ENCODE data around the gene FOLR2. TPM values are rescaled to one million over a fixed set of nuclear protein-coding genes. Genes with fewer than 3 reads are reported as not detected.
"Not testable (repeated sequence)": the region's sequence is repeated elsewhere in the genome, so short reads cannot be mapped to it uniquely, and the experiment has no call there.

The FOLR2 gene
- 10 to 100 TPM in 2 of 3 donors, 1 to 10 TPM in 1; 8.1 to 15.2 (median 10.7) TPM for polyA plus RNA-seq (ENCODE audit: insufficient read length in 3 of 3)
- long read RNA-seq, donor 1, transcript FOLR2-201 (5 exons, 1,138 nt): major isoform, 8 of 9 reads
- long read RNA-seq, donor 1, partial matches to known transcripts: 0 of 9 reads
- long read RNA-seq, donor 1, other reads (novel, unspliced or antisense): 0 of 9 reads
- long read RNA-seq, donor 2, transcript FOLR2-201 (5 exons, 1,138 nt): major isoform, 5 of 5 reads
- long read RNA-seq, donor 2, partial matches to known transcripts: 0 of 5 reads
- long read RNA-seq, donor 2, other reads (novel, unspliced or antisense): 0 of 5 reads
- long read RNA-seq, donor 3, transcript FOLR2-201 (5 exons, 1,138 nt): major isoform, 11 of 14 reads
- long read RNA-seq, donor 3, partial matches to known transcripts: 0 of 14 reads
- long read RNA-seq, donor 3, other reads (novel, unspliced or antisense): 0 of 14 reads
- long read RNA-seq, donor 4, partial matches to known transcripts: 0 of 2 reads
- long read RNA-seq, donor 4, other reads (novel, unspliced or antisense): 0 of 2 reads
- long read RNA-seq, donor 5: 0 reads
- long read RNA-seq, donor 6, partial matches to known transcripts: 0 of 3 reads
- long read RNA-seq, donor 6, other reads (novel, unspliced or antisense): 0 of 3 reads
- long read RNA-seq, donor 7, transcript FOLR2-201 (5 exons, 1,138 nt): major isoform, 5 of 10 reads
- long read RNA-seq, donor 7, partial matches to known transcripts: 0 of 10 reads
- long read RNA-seq, donor 7, other reads (novel, unspliced or antisense): 0 of 10 reads
- long read RNA-seq, donor 8, transcript FOLR2-201 (5 exons, 1,138 nt): major isoform, 7 of 8 reads
- long read RNA-seq, donor 8, partial matches to known transcripts: 0 of 8 reads
- long read RNA-seq, donor 8, other reads (novel, unspliced or antisense): 0 of 8 reads
- long read RNA-seq, donor 9, partial matches to known transcripts: 0 of 4 reads
- long read RNA-seq, donor 9, other reads (novel, unspliced or antisense): 0 of 4 reads
- long read RNA-seq, donor 10, partial matches to known transcripts: 0 of 5 reads
- long read RNA-seq, donor 10, other reads (novel, unspliced or antisense): 0 of 5 reads
- long read RNA-seq, donor 11, transcript FOLR2-201 (5 exons, 1,138 nt): major isoform, 5 of 6 reads
- long read RNA-seq, donor 11, partial matches to known transcripts: 0 of 6 reads
- long read RNA-seq, donor 11, other reads (novel, unspliced or antisense): 0 of 6 reads
- long read RNA-seq, donor 12, partial matches to known transcripts: 0 of 3 reads
- long read RNA-seq, donor 12, other reads (novel, unspliced or antisense): 0 of 3 reads
- long read RNA-seq, donor 13: 0 reads
- long read RNA-seq, donor 14, partial matches to known transcripts: 0 of 4 reads
- long read RNA-seq, donor 14, other reads (novel, unspliced or antisense): 0 of 4 reads
- long read RNA-seq, donor 15, partial matches to known transcripts: 0 of 3 reads
- long read RNA-seq, donor 15, other reads (novel, unspliced or antisense): 0 of 3 reads
- long read RNA-seq, donor 16, transcript FOLR2-201 (5 exons, 1,138 nt): major isoform, 10 of 11 reads
- long read RNA-seq, donor 16, partial matches to known transcripts: 0 of 11 reads
- long read RNA-seq, donor 16, other reads (novel, unspliced or antisense): 0 of 11 reads

- DNase-seq (ENCODE audit: extremely low read depth in 1 of 11, low read depth in 9 of 11, low spot score in 4 of 11): no peak
Measured at GRCh38 chr11:72216638-72217037, at the start of gene FOLR2. FOLR2 (plus strand) TSS chr11:72216794; CDS start chr11:72218585, 1,791 bp downstream.

DNA sequence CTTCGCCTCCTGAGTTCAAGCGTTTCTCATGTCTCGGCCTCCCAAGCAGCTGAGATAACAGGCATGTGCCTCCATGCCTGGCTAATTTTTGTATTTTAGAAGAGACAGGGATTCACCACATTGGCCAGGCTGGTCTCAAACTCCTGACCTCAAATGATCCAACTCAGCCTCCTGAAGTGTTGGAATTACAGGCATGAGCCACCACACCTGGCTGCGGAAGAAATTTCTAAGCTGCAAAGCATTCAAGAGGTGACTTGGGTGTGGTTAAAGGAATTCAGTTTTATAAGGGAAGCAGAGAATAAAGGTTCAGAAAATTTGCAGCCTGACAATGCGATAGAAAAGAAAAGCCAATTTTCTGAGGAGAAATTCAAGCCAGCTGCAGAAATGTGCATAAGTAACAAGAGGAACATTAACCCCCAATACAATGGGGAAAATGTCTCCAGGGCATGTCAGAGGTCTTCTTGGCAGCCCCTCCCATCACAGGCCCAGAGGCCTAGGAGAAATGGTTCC lies 47.5 kb upstream of the FOLR2 start:
- not testable (repeated sequence) for DNase-seq (ENCODE audit: extremely low read depth in 1 of 11, low read depth in 9 of 11, low spot score in 4 of 11)

- DNase-seq (ENCODE audit: extremely low read depth in 1 of 11, low read depth in 9 of 11, low spot score in 4 of 11): not testable (repeated sequence)
Measured at GRCh38 chr11:72169754-72170153, 46.8 kb upstream of the FOLR2 start.

DNA sequence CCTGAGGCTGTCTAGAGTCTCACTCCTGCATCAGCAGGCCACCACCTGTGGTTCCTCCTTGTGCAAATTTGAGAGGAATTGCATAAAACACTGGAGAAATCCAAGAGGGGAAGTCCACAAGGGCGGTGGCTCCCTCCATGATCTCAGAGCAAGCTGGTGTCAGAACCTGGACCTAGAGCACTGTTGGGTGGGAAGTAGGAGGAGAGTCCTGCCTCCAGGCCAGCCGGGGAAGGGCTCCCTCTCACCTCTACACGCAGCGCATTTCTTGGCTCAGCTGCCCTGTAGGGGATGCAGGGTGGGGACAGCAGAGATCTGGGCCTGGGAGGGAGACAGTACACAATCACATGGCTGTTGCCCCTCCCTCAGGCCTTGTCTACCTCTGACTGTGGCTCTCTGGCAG lies 44.6 kb upstream of the FOLR2 start:
- not testable (repeated sequence) for DNase-seq (ENCODE audit: extremely low read depth in 1 of 11, low read depth in 9 of 11, low spot score in 4 of 11)

DNA sequence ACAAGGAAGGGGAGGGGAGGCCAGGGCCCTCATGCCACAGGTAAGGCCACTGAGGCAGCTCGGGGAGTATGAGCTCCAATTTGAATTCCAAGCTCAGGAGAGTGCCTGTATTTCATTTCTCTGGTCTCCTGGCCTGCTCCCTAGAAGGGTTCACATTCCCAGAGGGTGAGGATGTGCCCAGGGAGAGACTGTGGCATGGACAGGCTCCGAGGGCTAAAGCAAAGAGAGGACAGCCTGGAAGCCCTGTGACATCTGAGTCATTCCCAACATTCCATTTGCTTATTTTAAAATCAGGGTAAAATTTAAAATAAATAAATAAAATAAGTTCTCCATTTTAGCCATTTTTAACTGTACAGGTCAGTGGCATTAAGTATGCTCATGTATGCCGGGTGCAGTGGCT lies 43.3 kb upstream of the FOLR2 start:
- DNase-seq (ENCODE audit: extremely low read depth in 1 of 11, low read depth in 9 of 11, low spot score in 4 of 11): no peak

DNA sequence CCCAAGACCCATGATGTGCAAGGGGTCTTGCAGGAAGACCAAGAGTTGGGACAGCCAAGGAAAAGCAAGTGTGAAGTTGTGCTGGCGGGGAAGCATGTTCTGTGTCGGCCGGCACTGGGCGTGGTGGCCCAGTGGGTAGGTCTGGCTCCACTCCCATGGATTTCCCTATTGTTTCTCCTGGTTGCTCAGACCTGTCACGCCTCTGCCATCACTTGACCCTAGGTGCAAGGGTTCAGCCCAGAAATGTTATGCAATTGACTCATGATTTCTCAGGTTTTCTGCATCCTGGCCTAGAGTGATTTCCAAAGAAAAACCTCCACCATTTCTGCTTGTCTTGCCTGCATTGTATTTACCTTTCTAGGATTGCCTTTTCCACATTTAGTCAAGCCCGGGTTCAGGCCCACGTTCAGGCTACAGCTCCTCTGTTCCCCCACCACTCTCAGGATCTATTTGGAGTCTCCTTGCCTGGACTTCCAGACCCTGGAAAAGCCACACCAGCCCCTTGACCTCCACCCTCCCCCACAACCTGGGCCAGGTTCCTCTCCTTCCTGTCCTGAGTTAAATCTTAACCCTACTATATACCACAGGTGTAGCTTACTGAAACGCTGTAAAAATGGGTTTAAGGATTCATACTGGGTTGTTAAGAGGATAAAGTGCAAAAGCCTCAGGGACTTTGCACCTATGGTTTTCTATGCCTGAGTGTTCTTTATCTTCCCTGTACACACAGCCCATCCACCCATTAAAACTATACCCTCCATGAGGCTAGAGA lies 42.1 kb upstream of the FOLR2 start:
- no peak for DNase-seq (ENCODE audit: extremely low read depth in 1 of 11, low read depth in 9 of 11, low spot score in 4 of 11)

- no peak for DNase-seq (ENCODE audit: extremely low read depth in 1 of 11, low read depth in 9 of 11, low spot score in 4 of 11)
Measured at GRCh38 chr11:72177656-72178055, 38.9 kb upstream of the FOLR2 start.

- no peak for DNase-seq (ENCODE audit: extremely low read depth in 1 of 11, low read depth in 9 of 11, low spot score in 4 of 11)
Measured at GRCh38 chr11:72179049-72179803, 37.4 kb upstream of the FOLR2 start.

- DNase-seq (ENCODE audit: extremely low read depth in 1 of 11, low read depth in 9 of 11, low spot score in 4 of 11): no peak
Measured at GRCh38 chr11:72179804-72180396, 36.7 kb upstream of the FOLR2 start.

DNA sequence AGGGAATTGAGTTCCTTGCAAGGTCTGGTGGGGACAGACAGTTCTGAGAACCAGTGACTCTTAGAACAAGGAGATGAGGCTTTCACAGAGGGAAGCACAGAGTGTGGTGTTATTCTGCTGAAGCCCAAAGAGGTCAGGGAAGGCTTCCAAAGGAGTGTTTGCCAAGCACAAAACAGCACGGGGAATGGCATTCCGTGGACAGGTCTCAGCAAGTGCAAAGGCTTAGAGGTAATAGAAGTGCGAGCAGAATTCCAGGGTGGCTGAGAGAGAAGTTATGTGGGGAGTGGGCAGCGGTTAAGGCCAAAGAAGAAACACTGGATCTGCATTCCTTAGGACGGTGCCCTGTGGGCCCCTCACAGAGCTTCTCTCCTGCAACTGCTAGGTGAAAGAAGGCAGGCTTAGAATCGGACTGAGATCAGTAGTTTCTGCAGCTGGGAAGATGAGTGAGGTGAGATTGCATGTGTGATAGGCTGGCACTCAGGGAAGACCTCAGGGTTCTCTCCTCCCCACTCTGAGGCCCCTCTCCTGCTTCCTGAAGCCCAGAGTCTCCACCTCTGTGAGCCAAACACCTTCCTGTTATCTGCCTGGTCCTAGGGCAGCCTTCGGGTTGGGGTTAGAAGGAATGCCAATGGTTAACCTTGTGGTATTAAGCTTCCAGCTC lies 35.6 kb upstream of the FOLR2 start:
- not testable (repeated sequence) for DNase-seq (ENCODE audit: extremely low read depth in 1 of 11, low read depth in 9 of 11, low spot score in 4 of 11)

GRCh38 chr11:72181553-72181958 lies 35.0 kb upstream of the FOLR2 start:
- DNase-seq (ENCODE audit: extremely low read depth in 1 of 11, low read depth in 9 of 11, low spot score in 4 of 11): not testable (repeated sequence)

DNA sequence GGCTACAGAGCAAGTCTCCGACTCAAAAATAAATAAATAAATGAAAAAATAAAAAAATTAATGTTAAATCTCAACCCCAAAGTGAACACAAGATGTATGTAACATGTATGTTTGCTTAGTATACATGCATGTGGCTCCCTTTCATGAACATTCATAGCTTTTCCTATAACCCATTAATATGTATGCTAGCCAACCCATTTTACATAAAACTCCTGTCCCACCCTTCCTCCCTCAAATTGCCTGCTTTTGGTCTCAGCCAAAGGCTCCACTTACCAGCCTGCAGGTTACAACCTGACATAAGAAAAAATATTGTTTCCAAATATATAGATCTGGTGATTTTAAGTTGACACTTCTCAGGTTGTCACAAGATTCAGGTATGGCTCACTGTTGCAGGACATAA lies 28.3 kb upstream of the FOLR2 start:
- no peak for DNase-seq (ENCODE audit: extremely low read depth in 1 of 11, low read depth in 9 of 11, low spot score in 4 of 11)

- peak in 6 of 11 donors; percentile 36 to 70 (median 47) for DNase-seq (ENCODE audit: extremely low read depth in 1 of 11, low read depth in 9 of 11, low spot score in 4 of 11)
Measured at GRCh38 chr11:72189455-72190250, 26.9 kb upstream of the FOLR2 start.

GRCh38 chr11:72190631-72191071 lies 25.9 kb upstream of the FOLR2 start:
- DNase-seq (ENCODE audit: extremely low read depth in 1 of 11, low read depth in 9 of 11, low spot score in 4 of 11): no peak

DNA sequence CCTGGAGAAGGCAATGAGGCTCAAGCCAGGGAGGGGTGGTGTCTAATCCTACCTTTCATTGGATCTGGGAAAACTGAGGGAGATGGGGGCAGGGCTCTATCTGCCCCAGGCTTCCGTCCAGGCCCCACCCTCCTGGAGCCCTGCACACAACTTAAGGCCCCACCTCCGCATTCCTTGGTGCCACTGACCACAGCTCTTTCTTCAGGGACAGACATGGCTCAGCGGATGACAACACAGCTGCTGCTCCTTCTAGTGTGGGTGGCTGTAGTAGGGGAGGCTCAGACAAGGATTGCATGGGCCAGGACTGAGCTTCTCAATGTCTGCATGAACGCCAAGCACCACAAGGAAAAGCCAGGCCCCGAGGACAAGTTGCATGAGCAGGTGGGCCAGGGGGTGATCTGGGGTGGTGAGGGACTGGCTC lies 24.6 kb upstream of the FOLR2 start, which contains the start of gene FOLR1:
Gene FOLR1 (plus strand): TSS at position 180 of the 421 bp plus-strand sequence. CDS start 34 bp downstream, at position 214.
- DNase-seq (ENCODE audit: extremely low read depth in 1 of 11, low read depth in 9 of 11, low spot score in 4 of 11): no peak
